Activated CD8-positive, alpha-beta memory T cell treated with anti-CD3 and anti-CD28 coated beads, Interleukin-2, amount 50 U/mL, for 24 hours (primary cell): ENCODE data around the gene HBM.
"Not testable (repeated sequence)": the region's sequence is repeated elsewhere in the genome, so short reads cannot be mapped to it uniquely, and the experiment has no call there.

ENCODE experiments used
- DNase-seq: peaks from one replicate; pipeline ENCODE4 v3.0.0-alpha.2; 2020; ENCODE audit errors: extremely low read depth

HBM gene

DNA sequence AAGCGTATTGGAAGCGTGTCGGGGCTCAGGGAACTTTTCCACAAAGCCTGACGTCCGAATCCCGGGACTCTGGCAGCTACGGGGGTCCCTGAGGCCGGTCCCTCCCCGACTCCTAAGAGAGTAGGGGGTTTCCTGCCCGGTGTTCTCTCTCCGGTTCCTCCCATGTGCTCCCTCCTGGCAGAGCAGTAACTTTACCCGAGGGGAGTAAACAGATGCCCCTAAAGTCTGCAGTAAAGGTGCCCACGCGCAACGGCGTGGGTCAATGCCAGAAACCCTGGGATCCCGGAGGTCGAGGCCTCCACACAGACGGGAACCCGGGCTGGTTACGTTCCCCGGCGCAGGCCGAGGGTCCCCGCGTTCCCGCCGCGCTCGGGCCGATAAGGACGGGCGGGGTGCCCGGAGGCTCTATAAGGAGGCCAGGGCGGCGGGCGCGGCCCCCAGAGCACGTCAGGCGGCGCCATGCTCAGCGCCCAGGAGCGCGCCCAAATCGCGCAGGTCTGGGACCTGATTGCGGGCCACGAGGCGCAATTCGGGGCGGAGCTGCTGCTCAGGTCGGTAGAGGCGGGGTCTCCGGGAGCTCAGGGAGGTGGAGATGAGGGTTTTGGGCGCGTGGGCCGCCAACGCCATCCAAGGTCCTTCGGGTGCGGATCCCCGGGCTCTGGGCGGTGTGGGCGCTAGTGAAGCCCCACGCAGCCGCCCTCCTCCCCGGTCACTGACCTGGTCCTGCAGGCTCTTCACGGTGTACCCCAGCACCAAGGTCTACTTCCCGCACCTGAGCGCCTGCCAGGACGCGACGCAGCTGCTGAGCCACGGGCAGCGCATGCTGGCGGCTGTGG lies at the start of gene HBM:
Gene HBM (plus strand): TSS at position 440 of the 836 bp plus-strand sequence. CDS start 20 bp downstream, at position 460.
- no peak for DNase-seq

- no peak for DNase-seq
These were observed 49.8 kb upstream of the HBM start for GRCh38 chr16:116015-116414.

- peak; percentile 25 for DNase-seq
These were observed 48.1 kb upstream of the HBM start for GRCh38 chr16:117379-118365.

DNA sequence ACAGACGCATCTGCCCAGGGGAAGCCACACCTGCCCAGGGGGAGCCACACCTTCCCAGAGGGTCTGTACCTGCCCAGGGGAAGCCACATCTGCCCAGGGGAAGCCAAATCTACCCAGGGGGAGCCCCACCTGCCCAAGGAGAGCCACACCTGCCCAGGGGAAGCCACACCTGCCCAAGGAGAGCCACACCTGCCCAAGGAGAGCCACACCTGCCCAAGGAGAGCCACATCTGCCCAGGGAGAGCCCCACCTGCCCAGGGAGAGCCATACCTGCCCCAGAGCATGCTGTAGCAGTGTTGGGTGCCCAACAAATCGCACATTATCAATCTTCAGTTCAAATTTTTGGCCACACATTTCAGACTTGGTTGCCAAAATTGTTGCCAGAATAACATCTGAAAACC lies 46.9 kb upstream of the HBM start:
- DNase-seq = no peak

DNA sequence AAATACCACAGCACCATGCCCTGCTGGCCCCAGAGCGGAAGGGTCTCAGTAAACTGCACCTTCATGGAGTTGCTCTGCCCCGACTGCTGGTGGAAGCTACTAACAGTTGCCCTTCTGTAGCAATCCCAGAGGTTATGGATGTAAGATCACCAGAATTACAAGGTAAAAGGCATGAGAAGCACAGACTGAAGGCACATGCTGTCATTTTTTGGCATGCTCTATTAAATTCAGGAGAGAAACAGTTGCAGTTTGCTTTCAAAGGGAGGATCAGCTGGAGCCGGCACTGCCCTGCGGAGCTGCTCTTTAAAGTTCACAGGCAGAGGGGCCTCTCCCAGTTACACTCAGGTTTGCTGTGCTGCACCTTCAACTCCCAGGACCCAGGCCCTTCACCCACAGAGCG lies 46.5 kb upstream of the HBM start:
- DNase-seq = no peak

GRCh38 chr16:119835-120491 lies 45.8 kb upstream of the HBM start:
- DNase-seq = no peak

- no peak for DNase-seq
These were observed 45.0 kb upstream of the HBM start for GRCh38 chr16:120756-121155.

DNA sequence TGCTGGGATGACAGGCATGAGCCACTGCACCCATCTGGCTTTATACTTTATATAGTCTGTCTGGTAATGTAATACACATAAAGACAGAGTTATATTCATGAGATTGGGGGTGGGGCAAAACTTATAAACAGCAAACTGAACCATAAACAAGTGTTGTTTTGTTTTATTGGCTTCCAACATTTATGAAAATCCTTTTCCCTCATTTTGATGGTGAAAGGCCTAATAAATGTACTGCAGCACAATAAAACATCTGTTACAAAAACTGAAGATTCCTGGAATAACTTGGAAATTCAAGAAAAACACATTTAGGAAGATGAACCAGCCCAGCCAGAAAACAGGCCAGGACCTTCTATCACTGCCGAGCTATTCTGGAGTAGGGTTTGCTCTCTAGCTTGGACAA lies 43.4 kb upstream of the HBM start:
- no peak for DNase-seq

GRCh38 chr16:123558-124350 lies 42.0 kb upstream of the HBM start:
- DNase-seq = not testable (repeated sequence)

- no peak for DNase-seq
These were observed 40.8 kb upstream of the HBM start for GRCh38 chr16:125011-125410.

DNA sequence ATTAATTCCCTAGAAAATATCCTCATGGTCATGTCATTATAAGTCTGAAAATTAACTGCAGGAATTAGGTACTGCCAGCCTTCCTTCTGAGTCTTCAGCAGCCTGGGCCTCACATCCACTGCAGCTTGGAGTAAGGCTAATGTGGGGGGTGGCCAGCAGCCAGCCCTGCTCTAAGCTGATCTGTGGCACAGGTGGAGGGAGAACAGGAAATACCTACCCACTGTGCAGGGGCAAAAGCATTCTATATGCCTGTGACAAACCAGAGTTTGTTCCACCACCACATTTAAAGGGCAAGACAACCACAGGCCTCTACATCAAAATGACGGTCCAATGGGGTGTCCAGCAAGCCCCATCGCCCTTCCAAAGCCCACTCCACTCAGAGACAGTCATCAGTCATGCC lies 36.7 kb upstream of the HBM start:
- no peak for DNase-seq

- DNase-seq = no peak
These were observed 35.1 kb upstream of the HBM start for GRCh38 chr16:130533-131173.

- no peak for DNase-seq
These were observed 33.7 kb upstream of the HBM start for GRCh38 chr16:132120-132519.

DNA sequence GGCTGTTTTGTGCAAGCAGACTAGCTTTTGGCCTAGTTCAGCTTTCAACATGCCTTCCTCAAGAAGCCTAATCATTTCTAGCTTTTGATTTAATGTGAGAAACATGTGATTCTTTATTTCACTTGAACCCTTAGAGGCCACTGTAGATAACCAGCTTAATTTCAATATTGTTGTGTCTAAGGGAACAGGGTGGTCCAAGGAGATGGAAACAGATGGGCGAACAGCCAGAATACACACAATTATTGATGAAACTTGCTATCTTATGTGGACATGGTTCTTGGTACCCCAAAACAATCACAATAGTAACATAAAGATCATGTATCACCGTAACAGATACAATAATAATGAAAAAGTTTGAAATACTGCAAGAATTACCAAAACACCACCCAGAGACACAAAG lies 32.1 kb upstream of the HBM start:
- no peak for DNase-seq

DNA sequence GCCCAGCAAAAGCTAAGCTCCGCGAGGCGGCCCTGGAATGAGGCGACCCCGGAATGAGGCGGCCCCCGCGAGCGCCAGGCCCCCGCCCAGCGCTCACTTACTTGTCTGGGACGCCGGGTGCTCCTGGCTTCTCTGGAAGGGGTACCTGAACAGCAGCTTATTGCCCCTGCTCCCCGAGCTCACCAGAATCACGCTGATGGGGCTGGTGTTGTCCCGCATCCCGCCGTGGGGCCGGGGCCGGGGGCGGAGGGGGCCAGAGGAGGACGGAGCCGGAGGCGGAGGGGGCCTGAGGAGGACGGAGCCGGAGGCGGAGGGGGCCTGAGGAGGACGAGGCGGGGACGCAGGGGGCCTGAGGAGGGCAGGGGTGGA lies 27.7 kb upstream of the HBM start:
- DNase-seq = no peak

GRCh38 chr16:140175-140857 lies 25.5 kb upstream of the HBM start:
- DNase-seq = no peak

GRCh38 chr16:142405-142967 lies 23.3 kb upstream of the HBM start:
- no peak for DNase-seq

GRCh38 chr16:143047-143446 lies 22.7 kb upstream of the HBM start:
- DNase-seq = no peak

- no peak for DNase-seq
These were observed 22.3 kb upstream of the HBM start for GRCh38 chr16:143456-143855.

DNA sequence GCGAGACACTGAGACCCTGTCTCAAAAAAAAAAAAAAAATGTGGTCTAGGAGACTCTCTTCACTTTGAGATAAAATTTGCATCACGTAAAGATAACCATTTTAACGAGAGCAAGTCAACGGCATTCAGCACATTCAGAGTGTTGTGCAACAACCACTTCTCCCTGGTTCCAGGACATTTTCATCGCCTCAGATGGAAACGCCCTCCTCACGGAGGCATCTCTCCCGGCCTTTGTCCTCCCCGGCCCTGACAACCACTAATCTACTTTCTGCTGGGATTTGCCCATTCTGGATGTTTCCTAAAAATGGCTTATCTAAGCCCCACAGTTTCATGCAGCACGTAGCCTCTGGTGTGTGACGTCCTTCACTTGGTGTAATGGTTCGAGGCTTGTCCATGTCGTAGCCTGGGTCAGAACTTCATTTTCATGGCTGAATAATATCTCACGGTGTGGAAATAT lies 21.0 kb upstream of the HBM start:
- no peak for DNase-seq
